Endodermal cell (in vitro differentiated cells): Measurements from ENCODE around the gene ANO1. TPM values are rescaled to one million over a fixed set of nuclear protein-coding genes. Genes with fewer than 3 reads are reported as not detected.

ENCODE experiments used
- DNase-seq: peaks from one replicate; pipeline ENCODE4 v3.0.0-alpha.2; 2017
- H3K27ac ChIP-seq: 2 replicates; pipeline ENCODE4 v1.5.1; 2013; ENCODE audit warnings: mild to moderate bottlenecking, low read depth, low read length, moderate library complexity
- H3K27me3 ChIP-seq: 2 replicates; pipeline ENCODE4 v1.6.1; 2013; ENCODE audit warnings: mild to moderate bottlenecking, low read length, moderate library complexity; ENCODE audit not compliant: insufficient read depth, control insufficient read depth, poor library complexity, severe bottlenecking
- H3K36me3 ChIP-seq: 2 replicates; pipeline ENCODE4 v1.7.0; 2013; ENCODE audit warnings: mild to moderate bottlenecking, low read length, moderate library complexity; ENCODE audit not compliant: control insufficient read depth, insufficient read depth
- H3K4me1 ChIP-seq: one replicate; pipeline ENCODE4 v1.7.0; 2013; ENCODE audit warnings: low read length; ENCODE audit not compliant: control insufficient read depth, insufficient read depth
- H3K4me3 ChIP-seq: 2 replicates; pipeline ENCODE4 v1.5.1; 2013; ENCODE audit warnings: mild to moderate bottlenecking, low read length, moderate library complexity
- H3K9ac ChIP-seq: 2 replicates; pipeline ENCODE4 v1.6.1; 2013; ENCODE audit warnings: mild to moderate bottlenecking, low read length, moderate library complexity; ENCODE audit not compliant: poor library complexity, severe bottlenecking; ENCODE audit errors: extremely low read depth
- H3K9me3 ChIP-seq: 2 replicates; pipeline ENCODE4 v1.6.1; 2013; ENCODE audit warnings: mild to moderate bottlenecking, low read length, moderate library complexity; ENCODE audit not compliant: control insufficient read depth
- H3K27ac Mint-ChIP-seq: 2 replicates; pipeline ENCODE4 v1.8.0; 2020; ENCODE audit warnings: mixed read lengths
- H3K27me3 Mint-ChIP-seq: 2 replicates; pipeline ENCODE4 v1.8.0; 2021; ENCODE audit warnings: mild to moderate bottlenecking, mixed read lengths; ENCODE audit not compliant: insufficient read depth
- H3K36me3 Mint-ChIP-seq: 2 replicates; pipeline ENCODE4 v1.8.0; 2020; ENCODE audit warnings: low read depth, mixed read lengths
- H3K4me1 Mint-ChIP-seq: 2 replicates; pipeline ENCODE4 v1.8.0; 2020; ENCODE audit warnings: mixed read lengths
- H3K4me3 Mint-ChIP-seq: 2 replicates; pipeline ENCODE4 v1.8.0; 2020; ENCODE audit warnings: mild to moderate bottlenecking, moderate library complexity, mixed read lengths
- H3K9me3 Mint-ChIP-seq: 2 replicates; pipeline ENCODE4 v1.8.0; 2020; ENCODE audit warnings: mild to moderate bottlenecking, mixed read lengths
- CTCF ChIP-seq: fragments of 200-600 bp; sonication (generic); conservative IDR thresholded peaks from 2 replicates; pipeline ENCODE4 v1.5.0; 2021; ENCODE audit warnings: antibody characterized with exemption, mild to moderate bottlenecking
- WGBS, 2 experiments: methylation state at CpG; one replicate each; pipeline versions ENCODE4 v1.1.5 to v1.1.7; 2013; ENCODE audit warnings: missing lambda C conversion rate in 2 of 2, mixed read lengths in 1 of 2; ENCODE audit not compliant: insufficient coverage in 1 of 2, insufficient read length in 1 of 2; 5-methylcytosine and 5-hydroxymethylcytosine counted together
- total RNA-seq, 2 donors: library from RNA; stranded (reverse); fragmentation: NEBNext Ultra II Directional in 1 of 2; extraction: Animal tissue kit (Norgen Biotek cat#: 25700) in 1 of 2; gene quantifications; 2 replicates in 1 of 2; 3 replicates in 1 of 2; pipeline ENCODE4 v1.2.1, GENCODE V29; 2021

The ANO1 gene
- total RNA-seq, 2 donors from 2014 or later, result 3.0 to 7.7 TPM

GRCh38 chr11:70132641-70133040, 54.5 kb downstream of the ANO1 start:
- Mint-ChIP-seq H3K4me1 (peaks cover 38% of the 10 kb centered on the region), H3K27ac (no peak overlapping the region), H3K36me3 (no peaks in the 10 kb centered on the region), H3K27me3 (peaks cover 1% of the 10 kb centered on the region), H3K9me3 (no peaks in the 10 kb centered on the region), H3K4me3 (no peak overlapping the region)
- Histone ChIP-seq H3K4me3 (no peak overlapping the region), H3K9me3 (no peaks in the 10 kb centered on the region), H3K36me3 (no peaks in the 10 kb centered on the region), H3K4me1 (peaks cover 31% of the 10 kb centered on the region), H3K27ac (no peak overlapping the region), H3K9ac (no peak overlapping the region), H3K27me3 (no peaks in the 10 kb centered on the region)
- 95 to 96% methylated on average over 4 to 5 of the region's 6 CpGs for WGBS, 2 experiments
- no peak for DNase-seq
- no peak for TF ChIP-seq CTCF

DNA sequence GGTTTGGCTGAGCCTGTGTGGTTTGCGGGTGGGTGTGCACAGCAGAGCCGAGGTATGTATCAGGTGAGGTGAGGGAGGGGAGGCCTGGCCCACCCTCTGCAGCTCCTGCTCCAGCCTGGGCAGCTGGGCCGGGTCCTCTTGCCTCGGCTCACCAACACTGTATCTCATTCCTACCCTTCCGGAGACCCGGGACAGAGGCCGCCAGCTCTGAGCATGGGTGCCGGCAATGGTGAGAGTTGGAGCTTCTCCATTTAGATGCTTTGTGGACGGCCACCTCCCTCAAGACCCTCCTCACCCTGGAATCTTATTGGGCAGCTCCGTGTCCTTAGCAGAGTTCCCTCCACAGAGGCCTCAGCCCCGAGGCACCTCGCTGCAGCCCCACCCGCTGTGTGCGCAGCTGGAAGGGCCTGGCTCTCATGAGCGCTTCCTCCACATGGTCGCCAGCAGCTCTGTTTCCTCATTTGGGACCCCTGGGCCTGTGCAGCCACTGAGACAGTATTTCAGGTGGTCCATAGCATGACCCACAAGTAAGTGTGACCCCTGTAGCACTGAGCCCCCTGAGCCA, 55.7 kb downstream of the ANO1 start:
- Mint-ChIP-seq H3K9me3 (no peaks in the 10 kb centered on the region), H3K4me1 (peaks cover 30% of the 10 kb centered on the region), H3K4me3 (no peak overlapping the region), H3K27me3 (peaks cover 1% of the 10 kb centered on the region), H3K27ac (no peak overlapping the region), H3K36me3 (no peaks in the 10 kb centered on the region)
- no peak overlapping the region for H3K9ac ChIP-seq
- peaks cover 19% of the 10 kb centered on the region for H3K4me1 ChIP-seq
- no peaks in the 10 kb centered on the region for H3K27me3 ChIP-seq
- WGBS, 2 experiments, result 92 to 94% methylated on average over 12 to 16 of the region's 16 CpGs
- no peak overlapping the region for H3K27ac ChIP-seq
- TF ChIP-seq CTCF, result no peak
- H3K36me3 ChIP-seq, result no peaks in the 10 kb centered on the region
- DNase-seq, result no peak
- H3K4me3 ChIP-seq, result no peak overlapping the region
- H3K9me3 ChIP-seq, result no peaks in the 10 kb centered on the region

- DNase-seq, result no peak
- Histone ChIP-seq H3K27ac (no peak overlapping the region), H3K36me3 (no peaks in the 10 kb centered on the region), H3K4me3 (no peak overlapping the region), H3K9ac (no peak overlapping the region), H3K4me1 (peaks cover 18% of the 10 kb centered on the region), H3K27me3 (no peaks in the 10 kb centered on the region), H3K9me3 (no peaks in the 10 kb centered on the region)
- Mint-ChIP-seq H3K36me3 (no peaks in the 10 kb centered on the region), H3K27me3 (peaks cover 1% of the 10 kb centered on the region), H3K9me3 (no peaks in the 10 kb centered on the region), H3K4me3 (no peak overlapping the region), H3K4me1 (peaks cover 25% of the 10 kb centered on the region), H3K27ac (no peak overlapping the region)
- 94% methylated on average over 14 of the region's 14 CpGs for WGBS, 2 experiments
- no peak for TF ChIP-seq CTCF
Measured at GRCh38 chr11:70134490-70134889, 56.4 kb downstream of the ANO1 start.
